ENCODE measurements around the gene SH3PXD2A. TPM values are rescaled to one million over a fixed set of nuclear protein-coding genes. Genes with fewer than 3 reads are reported as not detected.

The SH3PXD2A gene
- total and polyA plus RNA-seq, 9 of the 15 experiments (the other 6 are each of a cell fraction or from before 2014, with no cell fraction given), result 0.41 to 9.3 (median 2.5) TPM

GRCh38 chr10:103653581-103654037 lies 201.8 kb downstream of the SH3PXD2A start:
- H3K9ac ChIP-seq (ENCODE audit: insufficient read depth in 1 of 2, low read depth in 2 of 2, low read length in 2 of 2), result peak overlapping the region in 1 of 2 experiments; percentile 68; a peak in 2 of 4 replicates
- in situ Hi-C loops (cut with MboI) (no loop called here), intact Hi-C loops (cut with micrococcal nuclease) (no loop called here)
- no peak overlapping the region for H3K4me2 ChIP-seq (ENCODE audit: insufficient read depth, low read length)
- H3K36me3 ChIP-seq (ENCODE audit: control insufficient read depth, insufficient read depth, low read length), result peaks cover 5% of the 10 kb centered on the region; the same call in 2 of the 3 replicates
- H3K27me3 ChIP-seq (ENCODE audit: control insufficient read depth in 2 of 2, insufficient read depth in 2 of 2, low read length in 2 of 2), result no peaks in the 10 kb centered on the region
- H2AFZ ChIP-seq (ENCODE audit: low read depth, low read length), result no peak overlapping the region
- no peaks in the 10 kb centered on the region for H3K9me3 ChIP-seq (replicated peaks; ENCODE audit: control insufficient read depth, insufficient read depth, low read depth, low read length)
- no peak overlapping the region for H3K27ac ChIP-seq (ENCODE audit: extremely low read depth, low read depth, low read length)
- no peaks in the 10 kb centered on the region; the same call in 2 of the 3 replicates for H3K79me2 ChIP-seq (ENCODE audit: control insufficient read depth, insufficient read depth, low read length)
- 73% methylated on average over 2 of the region's 8 CpGs for WGBS (ENCODE audit: insufficient coverage, low coverage, missing lambda C conversion rate)
- CTCF ChIA-PET (ENCODE audit: low intra/inter-chr PET ratio), result no interaction called here
- POLR2A ChIA-PET, result no interaction called here
- no peak for ATAC-seq
- no peak for FAIRE-seq
- no peak for DNase-seq (ENCODE audit: extremely low read depth in 1 of 4, low spot score in 3 of 4)
- H3K4me1 ChIP-seq (replicated peaks in 1 of 2; ENCODE audit: control insufficient read depth in 2 of 2, insufficient read depth in 2 of 2, low read length in 2 of 2), result peaks cover 0 to 14% of the 10 kb centered on the region in 2 experiments; a peak in 2 of 5 replicates
- no peaks in the 10 kb centered on the region for H3K9me1 ChIP-seq (ENCODE audit: control insufficient read depth, insufficient read depth, low read length)
- H4K20me1 ChIP-seq (replicated peaks; ENCODE audit: control insufficient read depth, insufficient read depth, low read length), result no peaks in the 10 kb centered on the region; the same call in 1 of the 2 replicates
- H3K4me3 ChIP-seq, result no peak overlapping the region
- BruUV-seq (replicated peaks), result no TSS peak
- TF ChIP-seq MBD1 (CRISPR knock-in tag; IDR thresholded peaks at IDR 0.05) (no peak), ATF7 (IDR thresholded peaks at IDR 0.05) (no peak), NCOA2 (IDR thresholded peaks at IDR 0.05; ENCODE audit: partially characterized antibody in 2 of 2) (no peak), FOXK1 (CRISPR knock-in tag; IDR thresholded peaks at IDR 0.05; ENCODE audit: borderline replicate concordance) (no peak), PCBP1 (IDR thresholded peaks at IDR 0.05; ENCODE audit: low read depth, low read length, poor library complexity, severe bottlenecking) (no peak), ATF4 (CRISPR knock-in tag; IDR thresholded peaks at IDR 0.05) (no peak), UBTF (IDR thresholded peaks at IDR 0.05; ENCODE audit: borderline replicate concordance in 1 of 2, low read depth in 2 of 2, low read length in 2 of 2) (no peak), RBM15 (IDR thresholded peaks at IDR 0.05; ENCODE audit: insufficient read depth, low read length) (no peak), TOE1 (IDR thresholded peaks at IDR 0.05; ENCODE audit: borderline replicate concordance) (no peak), TOE1 (CRISPR knock-in tag; IDR thresholded peaks at IDR 0.05; ENCODE audit: borderline replicate concordance, low read depth) (no peak)

Data from K562 (cell line).